Skeletal muscle satellite cell (primary cell): ENCODE data around the gene PABPC5. TPM values are rescaled to one million over a fixed set of nuclear protein-coding genes. Genes with fewer than 3 reads are reported as not detected.
A peak's percentile ranks its signal among the peaks of the same experiment; 100 is the strongest.

Experiments
- H3K27me3 ChIP-seq: 2 replicates; pipeline ENCODE4 v1.7.0; 2013; ENCODE audit warnings: low read length; ENCODE audit not compliant: control insufficient read depth, insufficient read depth
- H3K36me3 ChIP-seq: 2 replicates; pipeline ENCODE4 v1.7.0; 2013; ENCODE audit warnings: mild to moderate bottlenecking, control low read depth, low read length; ENCODE audit not compliant: insufficient read depth
- H3K4me1 ChIP-seq: 2 replicates; pipeline ENCODE4 v1.7.0; 2013; ENCODE audit warnings: low read length; ENCODE audit not compliant: control insufficient read depth, insufficient read depth
- H3K4me2 ChIP-seq: 2 replicates; pipeline ENCODE4 v1.7.0; 2013; ENCODE audit warnings: mild to moderate bottlenecking, low read length
- H3K4me3 ChIP-seq: 2 replicates; pipeline ENCODE4 v1.7.0; 2013; ENCODE audit warnings: low read length
- H3K9ac ChIP-seq: 2 replicates; pipeline ENCODE4 v1.7.0; 2013; ENCODE audit warnings: mild to moderate bottlenecking, low read depth, low read length, moderate library complexity
- H3K9me3 ChIP-seq: replicated peaks from 2 replicates; pipeline ENCODE4 v1.7.0; 2013; ENCODE audit warnings: mild to moderate bottlenecking, control low read depth, low read length
- small RNA-seq: library from RNA; depleted of rRNA; stranded (forward); fragments of <200 nt; gene quantifications from one replicate; pipeline ENCODE3, GENCODE V24; 2012
- total RNA-seq: library from RNA; depleted of rRNA; stranded (reverse); fragments of >200 nt; gene quantifications from 2 replicates; pipeline ENCODE4 v1.2.3, GENCODE V29; 2012; rRNA removed

Gene PABPC5
- 2.0 and 2.6 TPM in 2 replicates for total RNA-seq

GRCh38 chrX:91434351-91435168, at the start of gene PABPC5:
PABPC5 (plus strand) TSS chrX:91434839; CDS start chrX:91435578, 739 bp downstream.
- H3K9me3 ChIP-seq = no peaks in the 10 kb centered on the region
- peak within 1 kb of the TSS; percentile 89 for H3K4me2 ChIP-seq
- no peaks in the 10 kb centered on the region for H3K36me3 ChIP-seq
- H3K27me3 ChIP-seq = no peaks in the 10 kb centered on the region
- H3K4me1 ChIP-seq = peaks cover 6% of the 10 kb centered on the region
- peak within 1 kb of the TSS; percentile 81 for H3K4me3 ChIP-seq
- H3K9ac ChIP-seq = peak within 1 kb of the TSS; percentile 86

GRCh38 chrX:91389026-91389425, 45.6 kb upstream of the PABPC5 start:
- Histone ChIP-seq H3K4me2 (no peak overlapping the region), H3K4me1 (no peaks in the 10 kb centered on the region), H3K27me3 (no peaks in the 10 kb centered on the region), H3K9me3 (no peaks in the 10 kb centered on the region), H3K4me3 (no peak overlapping the region), H3K9ac (no peak overlapping the region), H3K36me3 (no peaks in the 10 kb centered on the region)

GRCh38 chrX:91414713-91415112, 19.9 kb upstream of the PABPC5 start:
- H3K9ac ChIP-seq = no peak overlapping the region

DNA sequence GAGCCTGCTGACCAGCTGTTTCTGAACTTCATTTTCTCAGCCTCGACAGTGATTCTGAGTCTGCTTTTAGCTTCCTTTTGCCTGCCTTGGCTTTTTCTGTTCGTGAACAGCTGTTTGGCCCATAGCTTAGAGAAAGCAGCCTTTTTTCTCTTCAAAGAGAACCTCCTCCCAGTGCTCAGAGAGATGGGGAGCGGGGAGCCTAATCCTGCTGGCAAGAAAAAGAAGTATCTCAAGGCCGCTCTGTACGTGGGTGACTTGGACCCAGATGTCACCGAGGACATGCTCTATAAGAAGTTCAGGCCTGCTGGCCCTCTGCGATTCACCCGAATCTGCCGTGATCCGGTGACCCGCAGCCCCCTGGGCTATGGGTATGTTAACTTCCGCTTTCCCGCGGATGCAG, 756 bp downstream of the PABPC5 start:
- no peaks in the 10 kb centered on the region for H3K9me3 ChIP-seq
- no peaks in the 10 kb centered on the region for H3K27me3 ChIP-seq
- peak overlapping the region; percentile 86 for H3K9ac ChIP-seq
- no peaks in the 10 kb centered on the region for H3K36me3 ChIP-seq
- peaks cover 6% of the 10 kb centered on the region for H3K4me1 ChIP-seq
- peak overlapping the region; percentile 81 for H3K4me3 ChIP-seq
- H3K4me2 ChIP-seq = peak overlapping the region; percentile 89

More at GRCh38 chrX:91414713-91415112, 19.9 kb upstream of the PABPC5 start:
- no peaks in the 10 kb centered on the region for H3K36me3 ChIP-seq
- no peaks in the 10 kb centered on the region for H3K27me3 ChIP-seq
- H3K4me3 ChIP-seq = no peak overlapping the region
- no peaks in the 10 kb centered on the region for H3K9me3 ChIP-seq
- no peaks in the 10 kb centered on the region for H3K4me1 ChIP-seq
- no peak overlapping the region for H3K4me2 ChIP-seq

Small RNA genes within 50 kb of the gene (small RNA-seq; reads per million reads assigned to genes)
- not detected for gene AL662874.1
